ENCODE results near the gene STX1B.

GRCh38 chr16:30985401-30986128 lies 24.9 kb downstream of the STX1B start:
- TF ChIP-seq CTCF (IDR thresholded peaks at IDR 0.05), result no peak
- TF ChIP-seq EP300 (IDR thresholded peaks at IDR 0.05), result no peak
- no peak for TF ChIP-seq POLR2A (IDR thresholded peaks at IDR 0.05; ENCODE audit: low read depth)

All from esophagus muscularis mucosa (tissue), 4 donors.